Measurements from ENCODE around the gene LRRC8E.

LRRC8E gene

DNA sequence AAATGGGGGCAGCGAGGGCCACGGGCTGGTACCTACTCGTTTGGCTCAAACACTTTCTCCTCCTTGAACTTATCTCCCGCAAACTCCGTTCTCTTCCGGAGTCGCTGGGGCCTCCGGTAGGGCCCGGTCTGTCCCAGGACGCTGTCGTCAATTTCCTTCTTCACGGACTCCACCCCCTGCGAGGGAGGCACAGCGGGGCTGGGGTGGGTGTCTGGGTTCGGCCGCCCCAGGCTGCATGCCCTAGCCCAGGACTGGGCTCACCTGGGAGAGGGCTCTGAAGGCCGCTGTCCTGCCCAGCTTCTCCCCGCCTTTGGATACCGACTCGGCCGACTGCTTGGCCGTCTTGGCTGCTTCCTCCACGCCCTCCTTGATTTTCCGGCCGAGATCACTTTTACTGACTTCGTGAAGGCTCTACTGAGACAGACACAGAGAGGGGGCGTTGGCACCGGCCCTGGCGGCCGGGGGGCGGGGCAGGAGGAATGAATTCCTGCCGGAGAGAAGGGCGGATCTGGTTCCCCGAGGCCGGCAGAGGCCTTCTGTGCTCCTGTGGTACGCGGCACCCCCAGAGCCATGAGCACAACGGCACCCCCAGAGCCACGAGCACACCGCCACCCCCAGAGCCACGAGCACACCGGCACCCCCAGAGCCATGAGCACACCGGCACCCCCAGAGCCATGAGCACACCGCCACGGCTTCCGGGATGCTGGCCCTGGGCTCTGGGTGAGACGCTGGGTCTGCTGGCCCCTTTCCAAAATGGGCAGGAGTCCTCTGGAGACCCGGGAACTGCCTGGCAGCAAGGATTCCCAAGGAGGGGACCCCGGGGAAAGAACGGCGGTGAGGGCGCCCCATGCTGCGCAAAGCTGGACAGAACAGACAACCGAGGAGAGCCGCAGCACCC, 45.8 kb downstream of the LRRC8E start:
- no peak for DNase-seq

- no peak for DNase-seq
Observed at GRCh38 chr19:7934766-7935165, 46.5 kb downstream of the LRRC8E start.

GRCh38 chr19:7940841-7941240, 52.5 kb downstream of the LRRC8E start:
- DNase-seq, result no peak

DNA sequence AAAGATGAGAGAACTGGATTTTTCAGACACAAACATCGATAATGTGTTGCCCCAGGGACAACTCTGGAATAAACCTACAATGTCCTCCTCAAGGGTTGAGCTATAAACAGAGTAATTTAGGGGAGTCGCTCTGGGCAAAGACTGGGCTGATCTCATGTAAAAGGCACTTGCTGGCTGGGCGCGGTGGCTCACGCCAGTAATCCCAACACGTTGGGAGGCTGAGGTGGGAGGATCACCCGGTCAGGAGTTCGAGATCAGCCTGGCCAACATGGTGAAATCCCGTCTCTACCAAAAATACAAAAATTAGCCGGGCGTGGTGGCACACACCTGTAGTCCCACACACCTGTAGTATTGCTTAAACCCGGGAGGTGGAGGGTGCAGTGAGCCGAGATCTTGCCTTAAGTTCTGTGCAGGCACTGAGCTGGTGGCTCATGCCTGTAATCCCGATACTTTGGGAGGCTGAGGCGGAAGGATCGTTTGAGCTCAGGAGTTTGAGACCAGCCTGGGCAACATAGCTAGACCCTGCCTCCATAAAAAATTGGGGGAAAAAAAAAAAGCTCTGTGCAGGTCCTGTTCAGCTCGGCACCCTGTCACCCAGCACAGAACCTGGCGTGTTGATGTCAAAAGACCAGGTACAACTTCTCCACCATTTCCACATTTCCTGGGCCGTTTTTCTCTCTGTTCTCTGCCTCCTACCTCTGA, 53.7 kb downstream of the LRRC8E start:
- DNase-seq, result no peak

- DNase-seq, result no peak
Observed at GRCh38 chr19:7942981-7943443, 54.7 kb downstream of the LRRC8E start.

- DNase-seq, result peak; percentile 97
Observed at GRCh38 chr19:7943444-7944176, 55.3 kb downstream of the LRRC8E start, which contains the start of gene TIMM44. Gene TIMM44, minus strand, starts transcription at chr19:7943666. Its CDS starts 15 bp downstream, at chr19:7943651.

DNA sequence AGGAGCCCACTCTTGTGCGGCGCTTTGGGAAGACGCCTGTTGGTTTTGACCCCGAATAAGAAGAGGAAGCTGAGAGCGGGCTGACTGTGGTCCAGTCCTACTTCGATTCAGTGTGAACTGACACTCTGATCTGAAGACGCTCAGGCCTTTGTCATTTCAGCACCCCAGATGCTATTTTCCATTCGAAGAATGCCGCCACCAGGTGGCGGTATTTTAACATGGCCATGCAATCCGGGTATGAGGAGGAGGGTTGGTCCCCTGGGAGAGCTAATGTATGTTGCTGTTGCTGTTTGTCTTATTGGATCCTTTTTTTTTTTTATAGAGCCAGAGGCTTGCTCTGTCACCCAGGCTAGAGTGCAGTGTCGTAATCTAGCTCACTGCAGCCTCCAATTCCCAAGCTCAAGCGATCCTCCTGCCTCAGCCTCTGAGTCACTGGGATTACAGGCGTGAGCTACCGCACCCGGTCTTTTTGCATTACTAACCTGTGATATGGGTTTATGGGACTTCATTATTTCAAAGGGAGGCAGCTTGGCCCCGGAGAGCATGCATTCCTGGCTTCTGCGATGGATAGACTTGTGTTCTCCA, 56.0 kb downstream of the LRRC8E start:
- peak; percentile 78 for DNase-seq

- DNase-seq, result no peak
Observed at GRCh38 chr19:7947939-7948338, 59.6 kb downstream of the LRRC8E start.
